SK-N-SH (cell line): Measurements from ENCODE around the gene ZFAND6. TPM values are rescaled to one million over a fixed set of nuclear protein-coding genes. Genes with fewer than 3 reads are reported as not detected.
A peak's percentile ranks its signal among the peaks of the same experiment; 100 is the strongest.

Experiments
- CTCF ChIA-PET: fragments of 300-600, 350-600 bp; formaldehyde crosslinking; extraction: SDS; loops from one replicate; lab custom pipeline; 2021; lab: Yijun Ruan, JAX
- POLR2A ChIA-PET: fragments of 350-600 bp; sonication (Branson Sonifier 250); formaldehyde crosslinking; extraction: SDS; loops from one replicate; lab custom pipeline; 2020; ENCODE audit warnings: antibody characterized with exemption, inconsistent platforms; lab: Yijun Ruan, JAX
- DNase-seq: peaks from one replicate; pipeline ENCODE4 v3.0.0; 2012
- H2AFZ ChIP-seq: fragments of 200-600 bp; sonication (generic); 2 replicates; pipeline ENCODE4 v1.8.1; 2016; ENCODE audit warnings: antibody characterized with exemption, mild to moderate bottlenecking, low read depth
- H3F3A ChIP-seq: fragments of 200-600 bp; sonication (generic); replicated peaks from 2 replicates; pipeline ENCODE3; 2016; ENCODE audit warnings: antibody characterized with exemption, mild to moderate bottlenecking; ENCODE audit not compliant: insufficient read depth
- H3K27ac ChIP-seq, 2 experiments: fragments of 200-500 bp in 1 of 2; fragments of 200-600 bp in 1 of 2; sonication (Bioruptor generic) in 1 of 2; sonication (generic), shearing (Covaris generic) in 1 of 2; 2 replicates each; pipeline versions ENCODE4 v1.5.1 to v1.6.1; 2014 to 2016; ENCODE audit warnings: low read depth in 2 of 2, inconsistent platforms in 1 of 2, low read length in 1 of 2, mild to moderate bottlenecking in 1 of 2, mixed read lengths in 1 of 2
- H3K27me3 ChIP-seq: fragments of 200-600 bp; sonication (generic), shearing (Covaris generic); 2 replicates; pipeline ENCODE4 v1.6.1; 2016; ENCODE audit warnings: mixed run types; ENCODE audit not compliant: insufficient read depth
- H3K36me3 ChIP-seq, 2 experiments: fragments of 200-500 bp in 1 of 2; fragments of 200-600 bp in 1 of 2; sonication (Bioruptor generic) in 1 of 2; sonication (generic) in 1 of 2; replicated peaks in 1 of 2; 2 replicates each; pipeline versions ENCODE3 to v1.5.1; 2014 to 2016; ENCODE audit warnings: low read length in 1 of 2, mild to moderate bottlenecking in 1 of 2; ENCODE audit not compliant: insufficient read depth in 2 of 2, control insufficient read depth in 1 of 2
- H3K4me1 ChIP-seq, 2 experiments: fragments of 200-500 bp in 1 of 2; fragments of 200-600 bp in 1 of 2; sonication (Bioruptor generic) in 1 of 2; sonication (generic), shearing (Covaris generic) in 1 of 2; 2 replicates each; pipeline versions ENCODE4 v1.5.1 to v1.6.1; 2014 to 2016; ENCODE audit warnings: low read depth in 1 of 2, low read length in 1 of 2, mixed run types in 1 of 2; ENCODE audit not compliant: insufficient read depth in 2 of 2, control insufficient read depth in 1 of 2
- H3K4me2 ChIP-seq: fragments of 200-600 bp; sonication (generic), shearing (Covaris generic); 2 replicates; pipeline ENCODE4 v1.6.1; 2017; ENCODE audit warnings: mixed run types
- H3K4me3 ChIP-seq, 2 experiments: fragments of 200-500 bp in 1 of 2; fragments of 200-600 bp in 1 of 2; sonication (Bioruptor generic) in 1 of 2; sonication (generic), shearing (Covaris generic) in 1 of 2; 2 replicates each; pipeline versions ENCODE4 v1.5.1 to v1.8.1; 2014 to 2016; ENCODE audit warnings: low read depth in 2 of 2, inconsistent platforms in 1 of 2, low read length in 1 of 2, mild to moderate bottlenecking in 1 of 2, mixed read lengths in 1 of 2, moderate library complexity in 1 of 2
- H3K79me2 ChIP-seq: fragments of 200-600 bp; sonication (generic); 2 replicates; pipeline ENCODE4 v1.8.1; 2017; ENCODE audit warnings: mild to moderate bottlenecking; ENCODE audit not compliant: insufficient read depth
- H3K9ac ChIP-seq: fragments of 200-600 bp; sonication (generic); 2 replicates; pipeline ENCODE4 v1.6.1; 2017; ENCODE audit warnings: mixed run types
- H3K9me2 ChIP-seq: fragments of 200-600 bp; sonication (generic); 2 replicates; pipeline ENCODE4 v1.6.1; 2017; ENCODE audit warnings: mixed run types
- H3K9me3 ChIP-seq: fragments of 200-600 bp; sonication (generic); 2 replicates; pipeline ENCODE4 v1.6.1; 2017; ENCODE audit warnings: mixed run types, mild to moderate bottlenecking, moderate library complexity
- H4K20me1 ChIP-seq: fragments of 200-600 bp; sonication (generic); 2 replicates; pipeline ENCODE4 v1.6.1; 2017; ENCODE audit warnings: mild to moderate bottlenecking, mixed run types; ENCODE audit not compliant: insufficient read depth
- CTCF ChIP-seq: fragments of 200-600 bp; sonication (generic); IDR thresholded peaks from 2 replicates; pipeline ENCODE4 v1.6.1; 2017; ENCODE audit warnings: antibody characterized with exemption, mild to moderate bottlenecking, moderate library complexity
- ELF1 ChIP-seq: IDR thresholded peaks from 2 replicates; pipeline ENCODE4 v1.4.0; 2012
- EP300 ChIP-seq, 2 experiments: IDR thresholded peaks; 2 replicates each; pipeline versions ENCODE4 v1.4.0 to v1.6.1; 2012; ENCODE audit warnings: borderline replicate concordance in 1 of 2, low read depth in 1 of 2, low read length in 1 of 2
- GABPA ChIP-seq: IDR thresholded peaks from 2 replicates; pipeline ENCODE4 v1.4.0; 2012; ENCODE audit warnings: low read depth, mild to moderate bottlenecking
- GATA2 ChIP-seq: sonication (generic); formaldehyde crosslinking; IDR thresholded peaks from 2 replicates; pipeline ENCODE4 v1.5.0; 2020; ENCODE audit warnings: mild to moderate bottlenecking, missing genetic modification reagents
- MAX ChIP-seq: IDR thresholded peaks from 2 replicates; pipeline ENCODE4 v1.4.0; 2012; ENCODE audit warnings: low read depth
- NFIC ChIP-seq: IDR thresholded peaks from 2 replicates; pipeline ENCODE4 v1.4.0; 2012; ENCODE audit warnings: borderline replicate concordance
- RAD21 ChIP-seq: IDR thresholded peaks from 2 replicates; pipeline ENCODE4 v1.6.1; 2012; ENCODE audit warnings: mild to moderate bottlenecking, low read length
- REST ChIP-seq: IDR thresholded peaks from 2 replicates; pipeline ENCODE4 v1.6.1; 2012; ENCODE audit warnings: mild to moderate bottlenecking, low read depth, low read length, moderate library complexity
- RXRA ChIP-seq: IDR thresholded peaks from 2 replicates; pipeline ENCODE4 v1.4.0; 2012; ENCODE audit warnings: low read depth, mild to moderate bottlenecking, borderline replicate concordance
- SIN3A ChIP-seq: IDR thresholded peaks from 2 replicates; pipeline ENCODE4 v1.6.1; 2012; ENCODE audit warnings: low read depth, mild to moderate bottlenecking, low read length, moderate library complexity, borderline replicate concordance
- SMC3 ChIP-seq: IDR thresholded peaks from 2 replicates; pipeline ENCODE4 v1.6.1; 2012; ENCODE audit warnings: low read depth, low read length, improper control_type of control experiment
- TAF1 ChIP-seq: IDR thresholded peaks from 2 replicates; pipeline ENCODE4 v1.6.1; 2012; ENCODE audit warnings: low read depth, mild to moderate bottlenecking, low read length, moderate library complexity, borderline replicate concordance
- TCF12 ChIP-seq: IDR thresholded peaks from 2 replicates; pipeline ENCODE4 v1.4.0; 2012
- USF1 ChIP-seq: IDR thresholded peaks from 2 replicates; pipeline ENCODE4 v1.4.0; 2012; ENCODE audit warnings: low read depth, borderline replicate concordance
- USF2 ChIP-seq: fragments of 150-350 bp; IDR thresholded peaks from 2 replicates; pipeline ENCODE4 v1.6.1; 2017; ENCODE audit warnings: antibody characterized with exemption, low read length, low read depth, borderline replicate concordance
- YY1 ChIP-seq: IDR thresholded peaks from 2 replicates; pipeline ENCODE4 v1.4.0; 2012; ENCODE audit warnings: low read depth, mild to moderate bottlenecking
- WGBS: methylation state at CpG from one replicate; pipeline ENCODE4 v1.1.6; 2017; ENCODE audit warnings: low lambda C conversion rate; 5-methylcytosine and 5-hydroxymethylcytosine counted together
- polyA plus RNA-seq, 3 experiments: library from polyadenylated mRNA; depleted of rRNA; stranded (reverse); fragments of >200 nt; gene quantifications; 2 replicates each; pipeline ENCODE4 v1.2.3, GENCODE V29; 2012

The ZFAND6 gene
- polyA plus RNA-seq, 1 of the 3 experiments (the other 2 are of a cell fraction), result 90.1 TPM

- peak overlapping the region; percentile 81 to 92 for H3K4me3 ChIP-seq
- 3% methylated on average over 23 of the region's 26 CpGs for WGBS
- H3K9me2 ChIP-seq, result no peaks in the 10 kb centered on the region
- peaks cover 56% of the 10 kb centered on the region for H3K79me2 ChIP-seq
- ChIA-PET CTCF (interaction anchor here (0.6 to 3.0 kb wide), 7 partner anchors 8 to 721 kb away, joined by 3 to 11 read pairs (median 3); no protein-coding TSS in a partner anchor), POLR2A (interaction anchor here (0.6 kb wide), 1 partner anchor 635 kb away, joined by 3 read pairs; no protein-coding TSS in a partner anchor)
- peaks cover 28% of the 10 kb centered on the region for H4K20me1 ChIP-seq
- H3F3A ChIP-seq, result peaks cover 4% of the 10 kb centered on the region
- H2AFZ ChIP-seq, result peak overlapping the region; percentile 88
- H3K9ac ChIP-seq, result peak overlapping the region; percentile 77
- peak overlapping the region; percentile 81 for H3K4me2 ChIP-seq
- no peak for DNase-seq
- no peaks in the 10 kb centered on the region for H3K27me3 ChIP-seq
- H3K27ac ChIP-seq, result peak overlapping the region; percentile 67 to 78
- TF ChIP-seq CTCF (peak; percentile 39; the same call in 1 of the 2 replicates), EP300 (IDR thresholded peaks at IDR 0.05; ENCODE audit: borderline replicate concordance in 1 of 2, low read depth in 1 of 2, low read length in 1 of 2) (no peak), USF2 (no peak), USF1 (peak; percentile 19; the same call in 1 of the 2 replicates), MAX (peak; percentile 10; the same call in 1 of the 2 replicates), YY1 (no peak), RAD21 (peak; percentile 35)
- H3K4me1 ChIP-seq, result peaks cover 0 to 7% of the 10 kb centered on the region in 2 experiments; a peak in 2 of 4 replicates
- no peaks in the 10 kb centered on the region for H3K9me3 ChIP-seq
- no peaks in the 10 kb centered on the region for H3K36me3 ChIP-seq
These were observed 1.0 kb downstream of the ZFAND6 start for GRCh38 chr15:80060356-80061006.

GRCh38 chr15:80061582-80061981 lies 2.1 kb downstream of the ZFAND6 start:
- peaks cover 4% of the 10 kb centered on the region for H3F3A ChIP-seq
- no peaks in the 10 kb centered on the region for H3K27me3 ChIP-seq
- 78% methylated on average over 5 of the region's 5 CpGs for WGBS
- peak overlapping the region; percentile 81 for H3K4me2 ChIP-seq
- H3K9ac ChIP-seq, result peak overlapping the region; percentile 77; the same call in 1 of the 2 replicates
- H3K27ac ChIP-seq, result no peak overlapping the region
- peaks cover 67% of the 10 kb centered on the region for H3K79me2 ChIP-seq
- no peak overlapping the region for H2AFZ ChIP-seq
- no peaks in the 10 kb centered on the region for H3K9me2 ChIP-seq
- DNase-seq, result no peak
- H3K4me3 ChIP-seq, result peak overlapping the region in 1 of 2 experiments; percentile 92; a peak in 3 of 4 replicates
- ChIA-PET POLR2A (no interaction called here), CTCF (interaction anchor here (0.6 to 3.0 kb wide), 5 partner anchors 23 to 722 kb away, joined by 3 to 11 read pairs (median 3); no protein-coding TSS in a partner anchor)
- peaks cover 0 to 7% of the 10 kb centered on the region in 2 experiments; a peak in 2 of 4 replicates for H3K4me1 ChIP-seq
- peaks cover 28% of the 10 kb centered on the region for H4K20me1 ChIP-seq
- H3K36me3 ChIP-seq, result no peaks in the 10 kb centered on the region
- H3K9me3 ChIP-seq, result no peaks in the 10 kb centered on the region
- TF ChIP-seq NFIC (no peak), ELF1 (no peak), USF2 (no peak), REST (no peak), MAX (no peak), SIN3A (no peak), SMC3 (no peak), GABPA (no peak), TAF1 (no peak), GATA2 (CRISPR knock-in tag) (no peak), TCF12 (no peak), RXRA (no peak)
